Stimulated activated CD8-positive, alpha-beta memory T cell treated with anti-CD3 and anti-CD28 coated beads, Interleukin-4, amount 100 ng/mL, for 48 hours (primary cell): ENCODE results near the gene THSD8.

Source experiments
- DNase-seq: peaks from one replicate; pipeline ENCODE4 v3.0.0-alpha.2; 2020

THSD8 gene

DNA sequence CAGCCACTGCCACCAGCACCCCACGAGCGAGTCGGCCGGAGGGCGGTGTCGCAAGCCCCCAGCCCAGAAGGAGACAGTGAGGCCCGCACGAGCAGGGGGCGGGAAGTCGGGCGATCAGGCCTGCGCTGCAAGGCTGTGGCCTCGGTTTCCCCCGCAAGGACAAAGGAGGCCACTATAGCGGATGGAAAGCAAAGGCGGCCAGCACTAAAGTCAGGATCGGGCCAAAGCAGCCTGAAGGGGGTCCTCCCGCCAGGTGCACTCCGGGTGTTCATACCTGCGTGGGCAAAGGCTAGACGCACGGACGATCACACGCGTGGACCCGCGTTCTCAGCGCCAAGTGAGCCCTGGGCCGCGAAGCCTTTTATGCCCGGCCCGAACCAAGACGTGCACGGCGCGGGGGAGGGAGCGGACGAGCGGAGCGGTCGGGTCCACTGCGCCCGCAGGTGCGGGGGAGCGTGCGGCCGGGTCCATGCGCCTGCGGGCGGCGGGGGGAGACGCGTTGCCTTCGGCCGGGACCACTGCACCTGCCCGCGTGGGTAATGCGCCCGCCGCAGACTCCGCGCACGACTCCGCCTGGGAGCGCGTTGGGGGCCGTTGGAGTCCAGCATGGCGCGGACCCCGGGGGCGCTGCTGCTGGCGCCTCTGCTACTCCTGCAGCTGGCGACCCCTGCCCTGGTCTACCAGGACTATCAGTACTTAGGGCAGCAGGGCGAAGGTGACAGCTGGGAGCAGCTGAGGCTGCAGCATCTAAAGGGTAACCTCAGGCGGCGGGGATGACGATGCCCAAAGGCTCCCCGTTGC, at the start of gene THSD8, which contains the start of gene PRDX2:
Gene THSD8, plus strand, starts transcription at position 604 of the 801 bp plus-strand sequence. Its CDS starts 3 bp downstream, at position 607.
Gene PRDX2, minus strand, starts transcription at position 335 of the 801 bp plus-strand sequence. CDS start 539 bp downstream, outside the sequence.
- DNase-seq: peak; percentile 85

DNA sequence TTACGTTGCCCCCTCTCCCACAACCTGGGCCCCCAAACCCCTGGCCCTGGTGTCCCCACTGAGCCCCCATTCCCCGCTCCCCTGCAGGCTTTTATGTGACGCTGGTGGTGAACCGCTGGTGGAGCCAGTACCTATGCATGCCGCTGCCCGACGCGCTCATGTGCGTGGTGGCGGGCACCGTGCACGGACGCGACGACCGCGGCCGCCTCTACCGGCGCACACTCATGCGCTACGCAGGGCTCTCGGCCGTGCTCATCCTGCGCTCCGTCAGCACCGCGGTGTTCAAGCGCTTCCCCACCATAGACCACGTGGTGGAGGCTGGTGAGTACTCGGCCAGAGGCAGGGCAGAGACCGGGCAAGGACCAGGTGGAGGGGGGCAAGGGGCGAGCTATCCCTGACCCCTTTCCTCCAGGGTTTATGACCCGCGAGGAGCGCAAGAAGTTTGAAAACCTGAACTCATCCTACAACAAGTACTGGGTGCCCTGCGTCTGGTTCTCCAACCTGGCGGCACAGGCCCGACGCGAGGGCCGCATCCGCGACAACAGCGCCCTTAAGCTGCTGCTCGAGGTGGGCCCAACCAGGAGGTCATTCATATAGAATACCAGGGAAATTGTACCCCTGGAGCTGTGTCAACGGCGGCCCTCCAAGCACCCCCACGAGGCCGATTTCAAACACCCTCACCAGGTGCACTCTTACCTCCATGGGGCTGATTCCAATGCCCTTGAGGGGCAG, 47.2 kb upstream of the THSD8 start:
- no peak for DNase-seq

DNA sequence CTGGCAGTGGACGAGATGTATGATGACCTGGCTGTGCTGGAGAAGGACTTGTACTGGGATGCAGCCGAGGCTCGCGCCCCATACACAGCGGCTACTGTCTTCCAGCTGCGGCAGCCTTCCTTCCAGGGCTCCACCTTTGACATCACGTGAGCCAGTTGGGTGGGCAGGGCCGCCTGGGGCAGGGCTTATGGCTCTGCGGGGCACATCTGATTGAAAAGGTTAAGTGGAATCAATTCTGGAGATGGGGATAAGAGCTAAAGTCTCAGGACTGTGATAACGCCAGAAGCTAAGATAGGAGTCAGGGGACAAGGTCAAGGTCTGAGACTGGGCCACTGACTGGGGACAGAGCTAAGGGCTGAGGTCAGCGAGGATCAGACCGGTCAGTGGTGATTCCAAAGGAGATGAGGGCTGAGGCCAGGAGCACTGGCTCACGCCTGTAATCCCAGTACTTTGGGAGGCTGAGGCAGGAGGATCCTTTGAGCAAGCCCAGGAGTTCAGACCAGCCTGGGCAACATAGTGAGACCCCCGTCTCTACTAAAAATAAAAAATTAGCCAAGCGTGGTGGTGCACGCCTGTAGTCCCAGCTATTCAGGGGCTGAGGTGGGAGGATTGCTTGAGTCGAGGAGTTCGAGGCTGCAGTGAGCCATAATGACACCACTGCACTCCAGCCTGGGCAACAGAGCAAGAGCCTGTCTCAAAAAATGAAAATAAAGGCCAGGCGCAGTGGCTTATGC, 45.6 kb upstream of the THSD8 start:
- DNase-seq: no peak

DNA sequence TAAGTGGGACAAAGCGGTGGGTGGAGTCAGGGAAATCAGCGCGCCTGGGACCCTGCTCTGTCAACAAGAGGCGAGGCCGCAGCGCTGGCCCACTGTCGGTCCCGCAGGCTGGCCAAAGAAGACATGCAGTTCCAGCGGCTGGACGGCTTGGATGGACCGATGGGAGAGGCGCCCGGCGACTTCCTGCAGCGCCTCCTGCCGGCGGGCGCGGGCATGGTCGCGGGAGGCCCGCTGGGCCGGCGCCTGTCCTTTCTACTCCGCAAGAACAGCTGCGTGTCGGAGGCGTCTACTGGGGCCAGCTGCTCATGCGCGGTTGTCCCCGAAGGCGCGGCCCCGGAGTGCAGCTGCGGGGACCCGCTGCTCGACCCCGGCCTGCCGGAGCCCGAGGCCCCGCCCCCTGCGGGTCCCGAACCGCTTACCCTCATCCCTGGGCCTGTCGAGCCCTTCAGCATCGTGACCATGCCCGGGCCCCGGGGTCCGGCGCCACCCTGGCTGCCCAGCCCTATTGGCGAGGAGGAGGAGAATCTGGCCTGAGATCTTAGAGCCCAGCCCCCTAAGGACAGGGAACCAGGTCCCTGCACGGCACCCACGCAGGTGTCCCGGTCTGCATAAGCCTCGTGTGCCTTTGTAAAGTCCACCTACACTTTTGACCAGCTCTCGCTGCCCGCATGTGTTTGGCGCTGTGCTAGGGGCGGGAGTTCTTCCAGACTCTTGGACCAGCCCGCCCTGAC, 44.2 kb upstream of the THSD8 start:
- peak; percentile 82 for DNase-seq

DNA sequence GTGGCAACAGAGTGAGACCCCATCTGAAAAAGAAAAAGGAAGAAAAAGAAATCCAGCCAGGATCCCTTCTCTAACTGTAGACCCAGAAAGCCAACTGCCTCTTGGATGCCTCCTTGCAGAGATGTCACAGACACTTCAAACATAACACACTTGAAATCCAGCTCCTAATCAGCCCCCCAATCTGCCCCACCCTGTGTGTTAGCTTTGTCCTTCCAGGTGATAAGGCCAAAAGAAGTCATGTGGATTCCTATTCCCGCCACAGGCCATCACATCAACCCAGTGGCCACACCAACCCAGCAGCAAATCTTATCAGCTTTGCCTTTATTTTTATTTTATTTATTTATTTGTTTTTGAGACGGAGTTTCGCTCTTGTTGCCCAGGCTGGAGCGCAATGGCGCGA, 42.2 kb upstream of the THSD8 start:
- DNase-seq: no peak

DNA sequence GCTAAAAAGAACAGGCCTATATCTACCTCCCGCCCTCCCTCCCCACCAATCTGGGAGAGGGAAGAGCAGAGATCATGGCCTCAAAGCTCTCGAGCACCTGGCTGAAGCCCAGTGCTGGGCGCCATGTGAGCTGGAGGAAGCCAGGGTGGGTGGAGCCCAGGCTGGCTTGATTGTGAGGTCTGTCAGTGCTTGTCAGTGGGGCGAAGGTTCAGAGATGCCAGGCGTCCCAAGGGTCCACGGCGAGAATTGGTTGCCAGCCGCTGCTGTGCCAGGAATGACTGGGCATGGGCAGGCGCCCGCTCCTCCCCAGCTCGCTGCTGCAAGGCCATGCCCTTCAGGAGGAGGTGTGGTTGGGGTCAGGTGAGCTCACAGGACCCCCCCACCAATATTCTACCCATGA, 38.8 kb upstream of the THSD8 start:
- no peak for DNase-seq

DNA sequence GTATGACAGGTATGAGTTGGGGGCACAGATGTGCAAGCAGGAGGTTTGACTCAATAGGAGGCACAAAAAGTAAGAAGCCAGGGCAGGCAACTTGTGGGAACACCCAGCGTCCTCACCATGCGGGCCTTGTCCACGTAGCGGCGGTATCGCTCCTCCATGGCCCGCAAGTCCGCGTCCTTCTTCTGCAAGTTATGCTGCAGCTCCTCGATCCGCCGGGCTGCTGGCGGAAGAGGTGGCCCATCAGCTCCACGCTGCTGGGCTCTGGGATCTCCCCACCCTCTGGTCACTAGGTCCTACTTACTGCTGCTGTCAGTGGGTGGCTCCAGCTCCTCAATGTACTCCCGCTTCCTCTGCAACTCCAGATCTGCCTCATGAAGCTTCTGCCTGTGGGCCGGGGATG, 37.2 kb upstream of the THSD8 start:
- DNase-seq: no peak

DNA sequence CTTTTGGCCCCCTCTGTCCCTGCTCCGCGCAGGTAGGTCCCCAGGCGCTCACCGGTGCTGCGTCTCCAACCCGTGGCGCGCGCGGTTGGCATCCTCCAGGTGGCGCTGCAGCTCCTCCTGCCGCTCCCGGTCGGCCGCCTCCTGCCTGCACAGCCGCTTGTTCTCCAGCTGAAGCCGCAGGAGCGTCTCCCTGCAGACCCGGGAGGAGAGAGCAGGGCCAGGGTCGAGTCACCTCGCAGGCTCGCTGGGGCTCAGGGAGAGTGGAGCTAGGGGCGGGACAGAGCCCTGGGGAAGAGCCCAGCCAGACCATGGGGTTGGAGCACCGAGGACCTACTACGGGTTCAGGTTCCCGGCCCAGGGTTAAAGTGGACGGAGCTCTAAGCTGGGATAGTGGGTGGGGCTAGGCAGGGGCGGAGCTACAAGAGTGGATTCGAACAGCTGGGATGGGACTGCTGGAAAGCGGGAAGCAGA, 35.8 kb upstream of the THSD8 start:
- peak; percentile 88 for DNase-seq

DNA sequence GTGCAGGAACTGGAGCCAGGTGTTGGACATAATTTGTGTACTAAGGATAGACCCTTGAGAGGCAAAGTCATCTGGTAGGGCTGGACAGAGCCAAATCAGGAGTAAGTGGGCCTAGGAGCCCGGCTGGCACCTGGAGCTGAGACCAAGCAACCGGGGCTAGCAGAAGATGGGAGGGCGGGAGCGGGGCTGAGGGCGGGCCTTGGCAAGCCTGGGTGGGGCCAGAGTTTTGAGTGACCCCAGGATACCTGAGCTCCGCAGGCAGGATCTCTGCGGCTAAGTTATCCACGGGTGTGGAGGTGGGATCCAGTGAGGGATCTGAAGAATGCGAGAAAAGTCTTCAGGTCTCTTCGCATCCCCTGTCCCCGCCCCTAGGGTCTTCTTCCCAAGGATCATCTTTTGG, 34.7 kb upstream of the THSD8 start:
- no peak for DNase-seq

DNA sequence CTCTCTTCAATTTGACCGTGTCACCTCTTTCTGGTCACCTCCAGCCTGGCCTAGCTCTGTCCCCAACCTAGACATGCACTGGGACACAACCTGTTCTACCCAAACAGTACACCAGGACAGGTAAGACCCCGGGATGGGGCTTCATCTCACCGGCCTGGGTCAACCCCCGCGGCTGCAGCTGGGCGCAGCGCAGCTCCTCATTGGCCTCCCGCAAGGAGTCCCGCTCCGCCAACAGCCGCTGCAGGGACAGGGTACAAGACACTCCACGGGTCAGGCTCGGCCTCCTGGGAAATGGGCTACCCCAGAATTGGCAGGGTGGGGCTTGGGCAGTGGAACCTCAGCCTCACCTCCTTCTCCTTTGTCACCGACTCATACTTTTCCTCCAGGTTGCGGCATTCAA, 34.2 kb upstream of the THSD8 start:
- DNase-seq: no peak

DNA sequence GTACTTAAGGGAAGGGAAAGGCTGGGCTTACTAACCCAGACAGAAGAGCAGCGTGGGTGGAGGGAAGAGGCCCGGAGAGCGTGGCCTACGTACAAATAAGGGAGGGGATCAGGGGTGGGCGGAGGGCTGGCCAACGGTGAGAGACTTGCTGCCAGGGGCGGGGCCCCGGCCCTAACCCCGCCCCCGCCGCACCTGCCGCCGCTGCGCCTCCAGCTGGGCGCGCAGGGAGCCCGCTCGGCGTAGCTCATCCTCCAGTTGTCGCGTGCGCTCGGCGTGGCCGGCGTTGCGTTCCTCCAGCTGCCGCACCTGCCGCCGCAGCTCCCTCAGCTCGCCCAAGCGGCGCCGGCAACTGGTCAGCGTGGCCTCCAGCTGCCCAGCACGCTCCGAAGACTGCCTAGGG, 32.2 kb upstream of the THSD8 start:
- DNase-seq: peak; percentile 54

DNA sequence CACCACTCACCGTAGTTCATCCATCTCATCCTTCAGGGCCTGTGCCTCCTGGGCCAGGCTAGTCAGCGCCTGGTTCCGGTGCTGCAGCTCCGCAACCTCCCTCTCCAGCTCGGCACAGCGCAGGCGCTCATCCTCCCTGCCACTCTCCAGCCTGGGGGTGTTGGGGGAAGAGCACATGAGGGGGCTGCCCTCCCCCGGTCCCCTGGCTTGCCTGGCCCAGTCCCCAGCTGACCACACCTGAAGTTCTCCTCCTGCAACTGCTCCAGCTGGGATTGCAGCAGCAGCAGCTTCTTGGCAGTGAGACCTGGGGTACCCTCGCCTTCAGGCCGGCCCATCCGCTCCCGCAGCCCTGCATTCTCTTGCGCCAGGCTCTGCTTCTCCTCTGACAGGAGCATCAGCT, 30.9 kb upstream of the THSD8 start:
- no peak for DNase-seq

DNA sequence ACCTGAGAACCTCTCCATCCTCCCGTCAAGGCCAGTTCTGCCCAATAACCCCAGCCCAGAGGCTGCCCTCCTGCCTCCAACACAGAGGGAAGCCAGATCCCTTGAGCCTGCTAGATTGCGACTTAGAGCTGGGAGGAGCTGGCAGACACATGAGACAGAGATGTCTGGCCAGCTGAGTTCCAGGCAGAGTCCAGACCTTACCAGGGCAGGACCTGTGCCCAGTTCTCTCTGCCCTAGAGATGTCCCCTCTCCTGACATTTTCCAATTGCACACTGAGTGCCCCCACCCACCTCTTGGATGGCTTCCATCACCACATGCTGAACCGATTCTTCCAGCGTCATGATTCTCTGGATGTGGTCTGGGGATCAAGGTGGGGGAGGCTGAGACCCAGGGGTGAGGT, 29.5 kb upstream of the THSD8 start:
- no peak for DNase-seq

DNA sequence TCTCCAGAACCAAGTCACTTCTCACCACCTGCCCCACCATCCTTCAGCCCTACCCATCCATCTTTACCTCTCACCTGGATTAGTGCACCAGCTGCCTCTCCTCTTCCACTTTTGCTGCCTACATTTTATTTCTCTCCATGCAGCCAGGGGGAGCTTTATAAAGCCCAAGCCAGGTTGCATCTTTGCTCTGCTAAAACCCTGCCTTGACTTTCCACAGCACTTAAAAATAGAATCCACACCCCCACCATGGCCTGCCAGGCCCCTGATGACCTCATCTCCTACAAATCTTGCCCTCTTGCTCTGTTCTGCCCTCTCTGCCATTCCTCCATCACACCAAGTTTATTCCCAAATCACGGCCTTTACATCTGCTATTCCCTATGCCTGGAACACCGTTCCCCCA, 28.3 kb upstream of the THSD8 start:
- no peak for DNase-seq

DNA sequence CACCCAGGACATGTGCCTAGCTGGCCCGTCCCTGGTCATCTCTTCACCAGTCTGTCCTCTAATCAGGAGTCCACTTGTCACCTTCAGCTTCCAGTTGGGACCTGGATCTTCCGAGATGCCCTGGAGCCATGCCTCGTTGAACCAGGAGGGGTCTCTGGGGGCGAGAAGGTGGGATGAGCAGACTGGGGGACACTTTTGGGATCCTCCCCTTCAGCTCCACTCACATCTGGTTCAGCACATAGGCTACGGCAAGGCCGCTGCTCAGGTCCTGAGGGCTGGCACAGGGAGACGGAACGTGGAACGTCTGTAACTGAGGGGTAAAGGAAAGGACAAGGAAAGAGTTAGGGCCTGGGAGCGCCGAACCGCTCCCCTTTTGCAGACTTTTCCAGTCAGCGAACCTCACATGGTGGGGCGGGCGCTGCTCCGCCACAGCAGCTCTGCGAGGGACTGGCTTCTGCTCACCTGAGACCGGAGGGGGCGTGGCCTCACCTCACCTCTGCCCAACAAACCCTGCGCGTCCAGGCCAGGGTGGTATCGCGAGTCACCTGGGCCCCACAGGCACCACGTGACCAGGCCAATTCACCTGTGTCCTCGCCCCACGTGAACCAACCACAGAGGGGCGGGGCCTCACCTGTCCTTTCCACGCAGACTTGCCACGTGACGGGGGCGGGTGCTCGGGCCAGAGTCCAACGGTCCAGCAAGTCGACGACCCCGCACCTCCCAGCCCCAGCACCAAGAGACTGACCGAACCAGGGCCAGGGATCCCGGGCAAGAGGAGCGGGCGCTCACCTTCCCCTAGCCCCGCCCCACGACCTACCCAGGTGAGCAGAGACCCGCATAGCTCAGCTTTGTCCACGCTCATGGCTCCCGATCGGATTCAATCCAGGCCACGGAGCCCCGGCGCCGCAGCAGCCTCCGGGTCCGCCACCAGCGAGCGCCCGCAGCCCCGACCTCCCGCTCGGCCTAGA, 27.0 kb upstream of the THSD8 start, which contains the start of gene HOOK2:
Gene HOOK2, minus strand, starts transcription at position 965 of the 968 bp plus-strand sequence. Its CDS starts 103 bp downstream, at position 862.
- peak; percentile 42 for DNase-seq

DNA sequence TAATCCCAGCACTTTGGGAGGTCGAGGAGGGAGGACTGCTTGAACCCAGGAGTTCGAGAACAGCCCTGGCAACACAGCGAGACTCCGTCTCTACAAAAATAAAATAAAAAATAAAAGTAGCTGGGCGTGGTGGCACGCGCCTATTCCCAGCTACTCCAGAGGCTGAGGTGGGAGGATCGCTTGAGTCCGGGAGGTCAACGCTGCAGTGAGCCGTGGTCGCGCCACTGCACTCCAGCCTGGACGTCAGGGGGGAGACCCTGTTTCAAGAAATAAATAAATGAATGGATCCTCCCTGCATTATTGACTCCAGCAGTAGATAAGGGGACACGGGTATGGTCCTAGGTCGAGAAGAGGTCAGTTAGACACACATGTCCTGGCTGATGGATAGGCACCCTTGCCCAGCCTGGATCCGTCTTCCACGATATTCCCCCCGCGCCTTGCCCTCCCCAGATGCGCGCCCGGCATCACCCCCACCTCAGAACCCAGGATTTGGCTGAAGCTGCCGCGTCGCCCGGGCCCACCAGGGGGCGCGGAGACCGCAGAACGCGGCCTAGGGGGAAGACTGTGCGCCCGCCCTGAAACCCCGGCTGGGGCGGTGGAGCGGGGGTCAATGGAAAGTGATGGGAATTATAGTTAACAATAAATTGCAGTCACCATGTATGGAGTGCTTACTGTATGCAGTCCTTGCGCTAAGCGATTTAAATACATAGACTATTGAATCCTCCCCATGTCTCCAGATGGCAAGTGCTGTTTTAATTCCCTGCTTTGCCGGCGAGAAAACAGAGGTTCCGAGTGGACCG, 24.5 kb upstream of the THSD8 start:
- DNase-seq: peak; percentile 92

DNA sequence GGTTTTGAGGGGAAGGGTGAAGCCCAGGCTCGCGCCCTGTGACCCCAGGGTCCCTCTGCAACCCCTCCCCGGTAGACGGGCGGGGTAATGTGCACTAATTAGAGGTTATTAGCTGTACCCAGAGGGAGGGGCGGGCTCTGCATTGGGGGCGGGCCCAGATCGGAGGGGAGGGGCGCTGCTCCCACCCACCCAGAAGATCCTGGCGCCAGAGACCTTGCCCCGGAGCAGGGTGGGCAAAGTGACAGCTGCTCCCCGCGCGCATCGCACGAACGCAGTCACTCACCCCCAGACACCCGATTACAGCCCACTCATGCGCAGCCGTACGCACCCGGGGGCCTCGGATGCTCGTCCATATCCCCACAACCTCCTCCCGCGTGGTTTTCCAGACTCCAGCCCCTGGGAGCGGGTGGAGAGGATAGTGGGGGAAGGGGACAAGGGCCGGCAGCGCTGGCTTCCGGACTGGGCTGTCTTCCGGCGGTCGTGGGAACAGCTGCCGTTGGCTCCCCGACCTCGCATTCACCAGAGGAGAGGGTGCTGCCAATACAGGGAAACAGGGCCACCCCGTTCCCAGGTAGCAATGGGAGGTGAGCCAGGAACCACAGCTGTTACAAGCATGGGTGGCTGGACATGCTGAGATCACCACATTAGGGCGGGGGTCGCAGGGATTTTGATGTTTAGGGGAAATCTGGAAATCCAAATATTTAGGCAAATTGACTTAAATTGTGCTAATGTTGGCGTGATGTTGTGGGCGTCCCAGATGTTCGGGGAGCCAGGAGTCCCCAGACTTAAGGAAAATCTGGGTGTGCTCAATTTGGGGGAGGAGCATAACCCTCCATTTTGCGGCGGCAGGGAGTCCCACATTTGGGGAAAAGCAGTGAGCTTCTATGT, 23.6 kb upstream of the THSD8 start:
- peak; percentile 69 for DNase-seq

DNA sequence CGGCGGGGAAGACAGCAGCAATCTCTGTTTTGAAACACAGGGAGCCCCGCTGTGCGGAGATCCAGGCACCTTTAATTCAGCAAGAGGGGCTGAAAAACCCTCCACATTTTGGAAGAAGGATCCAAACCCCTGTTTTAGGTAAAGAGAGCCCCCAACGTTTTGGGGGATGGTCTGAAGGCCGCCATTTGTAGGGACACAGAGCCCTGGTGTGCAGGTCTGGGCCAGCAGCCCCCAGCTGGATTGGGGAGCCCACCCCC, 23.0 kb upstream of the THSD8 start:
- no peak for DNase-seq

DNA sequence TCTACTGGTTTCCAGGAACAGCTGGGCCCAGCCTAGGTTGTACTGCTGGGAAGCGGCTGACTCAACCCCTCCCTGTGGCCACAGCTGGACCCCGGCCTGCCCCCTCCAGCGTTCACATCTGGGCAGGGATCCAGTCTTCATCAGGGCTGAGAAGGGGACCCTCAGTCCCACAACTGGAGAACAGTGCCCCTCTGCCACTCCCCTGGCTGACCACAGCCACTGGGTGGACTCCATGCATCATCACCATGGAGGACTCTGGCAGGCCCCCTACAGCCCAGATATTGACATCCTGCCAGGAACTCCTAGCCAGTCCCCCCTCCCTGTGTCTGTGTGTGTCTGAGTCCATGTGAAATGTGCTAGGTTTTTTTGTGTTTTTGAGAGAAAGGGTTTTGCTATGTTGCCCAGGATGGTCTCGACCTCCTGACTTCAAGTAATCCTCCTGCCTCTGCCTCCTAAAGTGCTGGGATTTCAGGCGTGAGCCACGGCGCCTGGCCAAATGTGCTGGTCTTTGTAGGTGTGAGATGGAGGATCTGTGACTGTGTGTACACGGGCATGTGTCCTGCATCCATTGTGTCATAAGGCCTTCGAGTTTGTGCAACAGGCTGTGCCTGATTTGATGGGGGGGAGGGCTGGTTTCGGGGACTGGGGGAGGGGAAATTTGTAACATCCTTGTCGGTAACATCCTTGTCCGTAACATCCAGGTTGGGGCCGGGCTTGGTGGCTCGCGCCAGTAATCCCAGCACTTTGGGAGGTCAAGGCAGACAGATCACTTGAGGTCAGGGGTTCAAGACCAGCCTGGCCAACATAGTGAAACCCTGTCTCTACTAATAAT, 22.5 kb upstream of the THSD8 start:
- peak; percentile 54 for DNase-seq
